Peyer's patch (tissue), 4 donors: Measurements from ENCODE around the gene DOCK2. TPM values are rescaled to one million over a fixed set of nuclear protein-coding genes. Genes with fewer than 3 reads are reported as not detected.

Experiments used
- DNase-seq, 3 donors: peaks; one replicate each; pipeline ENCODE4 v3.0.0-alpha.2; 2017 to 2019
- H3K27ac ChIP-seq, 4 donors: fragments of 200-600 bp; sonication (generic); one replicate each; pipeline ENCODE4 v1.5.1; 2016 to 2019
- H3K27me3 ChIP-seq, 2 donors: fragments of 200-600 bp; sonication (generic); one replicate each; pipeline ENCODE4 v1.5.1; 2019
- H3K36me3 ChIP-seq, 3 donors: fragments of 200-600 bp; sonication (generic); one replicate each; pipeline ENCODE4 v1.5.1; 2016 to 2019
- H3K4me1 ChIP-seq, 4 donors: fragments of 200-600 bp; sonication (generic); one replicate each; pipeline ENCODE4 v1.5.1; 2016 to 2019
- H3K4me3 ChIP-seq, 4 donors: fragments of 200-600 bp; sonication (generic); 1 replicate in 3 of 4; 2 replicates in 1 of 4; pipeline ENCODE4 v1.5.1; 2016 to 2019; ENCODE audit warnings: mild to moderate bottlenecking in 1 of 4
- H3K9me3 ChIP-seq, 4 donors: fragments of 200-600 bp; sonication (generic); one replicate each; pipeline ENCODE4 v1.5.1; 2016 to 2019; ENCODE audit warnings: mild to moderate bottlenecking in 1 of 4
- POLR2A ChIP-seq, 2 donors: fragments of 450-650 bp; IDR thresholded peaks; one replicate each; pipeline ENCODE4 v1.5.1; 2017; ENCODE audit warnings: antibody characterized with exemption in 2 of 2, mild to moderate bottlenecking in 2 of 2, moderate library complexity in 2 of 2
- total RNA-seq, 4 donors: library from RNA; depleted of rRNA; stranded (reverse); fragments of >200 nt; gene quantifications; one replicate each; pipeline ENCODE4 v1.1.0, GENCODE V29; 2016
- TF ChIP-seq, protein P1 (sequence below), 6 experiments: fragments of 450-650 bp in 4 of 6; fragments of 200-600 bp in 2 of 6; sonication (generic) in 1 of 6; IDR thresholded peaks; one replicate each; pipeline ENCODE4 v1.5.1; 2017 to 2019; ENCODE audit warnings: antibody characterized with exemption in 6 of 6, mild to moderate bottlenecking in 3 of 6, moderate library complexity in 1 of 6

DOCK2 gene
- total RNA-seq, 4 donors from 2014 or later, result 13.8 to 200 (median 17.8) TPM

DNA sequence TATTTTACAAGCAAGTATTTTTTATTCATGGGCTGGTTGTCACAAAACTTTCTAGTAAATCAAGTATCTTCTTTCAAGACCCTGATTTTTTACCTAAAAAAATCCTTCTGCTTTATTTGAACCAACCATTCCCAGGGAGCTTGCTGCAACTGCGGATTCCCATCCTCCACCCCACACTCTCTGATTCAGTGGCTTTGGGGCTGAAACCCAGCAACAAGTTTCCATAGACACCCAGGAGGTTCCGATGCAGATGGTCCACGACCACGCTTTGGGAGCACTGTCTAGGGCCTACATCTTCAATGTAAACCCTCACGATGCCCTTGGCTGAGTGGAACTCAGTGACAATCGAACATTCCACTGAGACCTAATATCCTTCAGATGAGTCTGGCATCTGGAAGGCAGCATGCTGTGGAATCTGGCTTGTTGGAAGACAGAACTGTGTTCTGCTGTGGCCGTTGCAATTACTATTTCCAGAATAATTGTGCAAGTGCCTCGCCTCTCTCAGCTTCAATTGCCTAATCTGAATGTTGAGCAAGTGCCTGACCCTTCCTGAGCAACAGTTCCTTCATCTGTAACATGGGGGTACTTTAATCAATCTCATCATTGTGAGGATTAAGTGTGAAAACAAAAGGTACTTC is 238.1 kb downstream of the DOCK2 start:
- Histone ChIP-seq H3K27me3 (no peaks in the 10 kb centered on the region), H3K9me3 (no peaks in the 10 kb centered on the region), H3K4me3 (no peak overlapping the region), H3K4me1 (no peaks in the 10 kb centered on the region), H3K36me3 (no peaks in the 10 kb centered on the region), H3K27ac (no peak overlapping the region)
- DNase-seq, result peak in 1 of 3 donors; percentile 47
- no peak for TF ChIP-seq POLR2A (IDR thresholded peaks at IDR 0.05)
- TF ChIP-seq, protein P1, sequence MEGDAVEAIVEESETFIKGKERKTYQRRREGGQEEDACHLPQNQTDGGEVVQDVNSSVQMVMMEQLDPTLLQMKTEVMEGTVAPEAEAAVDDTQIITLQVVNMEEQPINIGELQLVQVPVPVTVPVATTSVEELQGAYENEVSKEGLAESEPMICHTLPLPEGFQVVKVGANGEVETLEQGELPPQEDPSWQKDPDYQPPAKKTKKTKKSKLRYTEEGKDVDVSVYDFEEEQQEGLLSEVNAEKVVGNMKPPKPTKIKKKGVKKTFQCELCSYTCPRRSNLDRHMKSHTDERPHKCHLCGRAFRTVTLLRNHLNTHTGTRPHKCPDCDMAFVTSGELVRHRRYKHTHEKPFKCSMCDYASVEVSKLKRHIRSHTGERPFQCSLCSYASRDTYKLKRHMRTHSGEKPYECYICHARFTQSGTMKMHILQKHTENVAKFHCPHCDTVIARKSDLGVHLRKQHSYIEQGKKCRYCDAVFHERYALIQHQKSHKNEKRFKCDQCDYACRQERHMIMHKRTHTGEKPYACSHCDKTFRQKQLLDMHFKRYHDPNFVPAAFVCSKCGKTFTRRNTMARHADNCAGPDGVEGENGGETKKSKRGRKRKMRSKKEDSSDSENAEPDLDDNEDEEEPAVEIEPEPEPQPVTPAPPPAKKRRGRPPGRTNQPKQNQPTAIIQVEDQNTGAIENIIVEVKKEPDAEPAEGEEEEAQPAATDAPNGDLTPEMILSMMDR (IDR thresholded peaks at IDR 0.05), result no peak

DNA sequence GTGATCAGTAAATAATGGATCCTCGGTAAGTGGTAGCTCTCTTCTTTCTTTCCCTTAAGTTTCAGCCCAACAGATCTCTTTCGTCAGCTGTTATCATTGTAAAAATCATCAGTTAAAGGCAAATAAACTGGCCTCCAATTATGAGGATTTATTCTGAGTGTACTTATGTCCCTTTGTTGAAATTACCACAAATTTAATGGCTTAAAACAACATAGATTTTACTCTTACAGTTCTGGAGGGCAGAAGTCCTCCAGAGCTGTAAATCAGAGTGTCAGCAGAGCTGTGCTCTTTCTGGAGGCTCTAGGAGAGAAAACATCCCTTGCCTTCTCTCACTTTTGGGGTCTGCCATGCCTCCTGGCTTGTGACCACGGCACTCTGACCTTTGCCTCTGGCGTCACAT is 238.7 kb downstream of the DOCK2 start:
- Histone ChIP-seq H3K36me3 (no peaks in the 10 kb centered on the region), H3K4me1 (no peaks in the 10 kb centered on the region), H3K27ac (no peak overlapping the region), H3K27me3 (no peaks in the 10 kb centered on the region), H3K9me3 (no peaks in the 10 kb centered on the region), H3K4me3 (no peak overlapping the region)
- TF ChIP-seq, protein P1 (IDR thresholded peaks at IDR 0.05), result no peak
- no peak for TF ChIP-seq POLR2A (IDR thresholded peaks at IDR 0.05)
- DNase-seq, result no peak

DNA sequence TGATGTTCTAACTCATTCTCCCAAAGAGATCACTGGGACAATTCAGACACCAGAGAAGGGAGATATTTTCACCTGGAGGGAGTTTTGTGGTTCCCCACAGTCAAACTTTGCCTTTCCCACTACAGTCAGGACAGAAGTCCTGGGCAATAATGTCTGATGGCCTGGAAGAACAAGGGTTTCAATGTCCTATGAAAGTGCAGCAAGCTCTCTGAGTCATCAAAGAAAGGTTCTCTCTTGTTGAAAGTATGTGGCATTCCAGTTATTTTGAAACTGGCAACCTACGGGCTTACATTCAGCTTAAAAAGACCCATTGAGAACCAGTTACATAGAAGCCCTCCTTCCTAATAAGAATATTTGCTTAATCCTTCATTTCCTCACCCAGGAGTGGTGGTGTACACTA is 239.3 kb downstream of the DOCK2 start:
- H3K27me3 ChIP-seq, result no peaks in the 10 kb centered on the region
- no peak for DNase-seq
- no peaks in the 10 kb centered on the region for H3K4me1 ChIP-seq
- TF ChIP-seq, protein P1 (IDR thresholded peaks at IDR 0.05), result no peak
- no peak for TF ChIP-seq POLR2A (IDR thresholded peaks at IDR 0.05)
- no peak overlapping the region for H3K4me3 ChIP-seq
- H3K9me3 ChIP-seq, result no peaks in the 10 kb centered on the region
- no peaks in the 10 kb centered on the region for H3K36me3 ChIP-seq
- H3K27ac ChIP-seq, result no peak overlapping the region

DNA sequence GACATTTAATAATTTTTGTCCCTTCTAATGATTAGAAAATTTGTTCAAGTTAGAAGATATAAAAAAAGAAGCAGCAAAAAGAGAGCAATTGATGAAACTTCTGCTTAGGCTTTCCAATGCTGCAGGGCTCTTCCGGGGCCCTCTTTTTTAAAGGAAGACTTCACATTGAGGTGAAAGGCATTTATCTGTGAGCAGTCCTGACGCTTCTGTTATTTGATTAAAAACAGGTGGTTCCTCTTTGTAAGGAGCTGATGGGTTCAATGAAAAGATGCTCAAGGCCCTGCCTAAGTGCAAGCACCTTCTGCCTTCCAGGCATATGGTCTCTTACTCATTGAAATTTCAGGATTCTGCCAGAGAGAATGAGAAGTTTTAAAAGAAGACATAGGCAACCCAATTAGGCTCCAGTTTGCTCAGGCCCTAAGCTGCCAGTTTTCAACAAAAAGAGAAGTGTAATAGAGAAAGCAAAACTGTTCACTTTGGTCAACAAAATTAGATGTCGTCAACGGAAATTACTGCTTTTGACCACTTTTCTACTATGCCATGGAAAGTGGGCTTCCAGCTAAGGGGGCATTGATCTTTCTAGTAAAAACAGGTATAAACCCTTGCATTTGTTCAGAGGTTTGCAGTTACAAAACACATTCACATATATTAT is 243.1 kb downstream of the DOCK2 start:
- no peak for DNase-seq
- Histone ChIP-seq H3K27me3 (no peaks in the 10 kb centered on the region), H3K9me3 (no peaks in the 10 kb centered on the region), H3K36me3 (no peaks in the 10 kb centered on the region), H3K4me1 (no peaks in the 10 kb centered on the region), H3K4me3 (no peak overlapping the region), H3K27ac (no peak overlapping the region)
- TF ChIP-seq, protein P1 (IDR thresholded peaks at IDR 0.05), result no peak
- no peak for TF ChIP-seq POLR2A (IDR thresholded peaks at IDR 0.05)

DNA sequence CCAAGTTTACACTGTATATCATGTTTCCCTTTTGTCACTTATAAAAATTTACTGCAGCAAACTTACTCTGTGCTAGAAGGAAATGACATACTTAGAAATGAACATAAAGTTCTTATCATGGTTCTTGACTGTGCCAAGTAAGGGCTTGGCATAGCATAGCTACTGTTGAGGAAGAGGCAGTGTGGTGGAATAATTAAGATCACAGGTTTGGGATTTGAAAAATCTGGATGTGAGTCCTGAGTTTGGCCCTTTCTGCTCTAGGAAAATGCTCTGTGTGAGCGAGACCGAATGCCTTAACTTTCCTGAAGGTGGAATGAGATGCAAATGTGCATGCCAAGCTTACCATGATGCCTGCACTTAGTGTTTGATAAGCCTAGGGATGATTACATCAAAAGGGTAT is 243.7 kb downstream of the DOCK2 start:
- no peak overlapping the region for H3K4me3 ChIP-seq
- no peaks in the 10 kb centered on the region for H3K4me1 ChIP-seq
- no peaks in the 10 kb centered on the region for H3K36me3 ChIP-seq
- no peak overlapping the region for H3K27ac ChIP-seq
- TF ChIP-seq POLR2A (IDR thresholded peaks at IDR 0.05), result no peak
- TF ChIP-seq, protein P1 (IDR thresholded peaks at IDR 0.05), result no peak
- H3K9me3 ChIP-seq, result no peaks in the 10 kb centered on the region
- no peak for DNase-seq
- H3K27me3 ChIP-seq, result no peaks in the 10 kb centered on the region
